ENCODE results near the gene C17orf58.
A peak's percentile ranks its signal among the peaks of the same experiment; 100 is the strongest.

The C17orf58 gene

DNA sequence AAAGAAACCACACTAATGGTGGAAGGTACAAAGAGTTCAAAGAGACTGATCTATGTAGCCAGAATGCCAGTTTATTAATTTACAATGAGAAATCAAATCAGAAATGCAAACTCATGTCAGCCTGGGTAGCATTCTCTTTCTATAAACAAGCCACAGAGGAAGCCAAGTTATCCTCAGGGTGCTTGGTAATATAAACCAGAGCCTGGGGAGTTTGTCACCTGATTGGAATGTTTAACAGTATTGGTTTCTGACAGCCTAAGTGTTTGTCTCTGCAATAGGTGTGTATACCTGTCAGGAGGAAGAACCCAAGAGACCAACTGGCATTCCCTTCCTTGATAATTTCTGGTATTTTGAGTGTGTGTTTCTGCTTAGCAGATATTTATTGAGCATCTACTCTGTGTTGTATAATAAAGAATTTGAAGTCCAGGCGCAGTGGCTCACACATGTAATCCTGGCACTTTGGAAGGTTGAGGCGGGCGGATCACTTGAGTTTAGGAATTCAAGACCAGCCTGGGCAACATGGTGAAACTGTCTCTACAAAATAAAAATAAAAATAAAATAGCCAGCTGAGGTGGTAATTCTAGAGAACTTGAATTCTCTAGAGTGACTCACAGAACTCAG is 3.1 kb upstream of the C17orf58 start:
- no peak for DNase-seq (ENCODE audit: low spot score)
- TF ChIP-seq, protein P1, sequence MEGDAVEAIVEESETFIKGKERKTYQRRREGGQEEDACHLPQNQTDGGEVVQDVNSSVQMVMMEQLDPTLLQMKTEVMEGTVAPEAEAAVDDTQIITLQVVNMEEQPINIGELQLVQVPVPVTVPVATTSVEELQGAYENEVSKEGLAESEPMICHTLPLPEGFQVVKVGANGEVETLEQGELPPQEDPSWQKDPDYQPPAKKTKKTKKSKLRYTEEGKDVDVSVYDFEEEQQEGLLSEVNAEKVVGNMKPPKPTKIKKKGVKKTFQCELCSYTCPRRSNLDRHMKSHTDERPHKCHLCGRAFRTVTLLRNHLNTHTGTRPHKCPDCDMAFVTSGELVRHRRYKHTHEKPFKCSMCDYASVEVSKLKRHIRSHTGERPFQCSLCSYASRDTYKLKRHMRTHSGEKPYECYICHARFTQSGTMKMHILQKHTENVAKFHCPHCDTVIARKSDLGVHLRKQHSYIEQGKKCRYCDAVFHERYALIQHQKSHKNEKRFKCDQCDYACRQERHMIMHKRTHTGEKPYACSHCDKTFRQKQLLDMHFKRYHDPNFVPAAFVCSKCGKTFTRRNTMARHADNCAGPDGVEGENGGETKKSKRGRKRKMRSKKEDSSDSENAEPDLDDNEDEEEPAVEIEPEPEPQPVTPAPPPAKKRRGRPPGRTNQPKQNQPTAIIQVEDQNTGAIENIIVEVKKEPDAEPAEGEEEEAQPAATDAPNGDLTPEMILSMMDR (IDR thresholded peaks at IDR 0.05; ENCODE audit: borderline replicate concordance, control extremely low read depth, extremely low read depth, insufficient read depth, missing control alignments), result no peak
- in situ Hi-C loops (cut with MboI; ENCODE audit: low sequenced_read_pairs, unreplicated experiment), result no loop called here

DNA sequence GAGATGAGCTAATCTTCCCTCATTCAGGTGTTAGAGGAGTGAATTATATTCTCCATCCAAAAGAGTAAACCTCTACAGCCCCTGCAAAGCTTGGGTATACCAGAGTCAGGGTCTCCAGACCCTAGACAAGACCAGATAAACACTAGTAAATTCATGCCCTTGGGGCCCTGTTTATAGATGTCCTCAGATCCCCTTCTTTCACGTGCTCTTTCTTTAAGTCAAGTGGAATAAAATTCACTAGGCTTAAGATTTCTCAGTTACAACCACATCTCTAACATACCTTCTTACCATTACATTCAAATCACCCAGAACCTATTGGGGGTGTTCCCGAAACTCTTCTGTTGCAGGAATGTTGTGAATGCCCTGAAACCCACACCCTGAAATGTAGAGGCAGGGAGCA is 2.2 kb upstream of the C17orf58 start:
- TF ChIP-seq, protein P1 (IDR thresholded peaks at IDR 0.05; ENCODE audit: borderline replicate concordance, control extremely low read depth, extremely low read depth, insufficient read depth, missing control alignments), result no peak
- DNase-seq (ENCODE audit: low spot score), result no peak
- in situ Hi-C loops (cut with MboI; ENCODE audit: low sequenced_read_pairs, unreplicated experiment), result no loop called here

DNA sequence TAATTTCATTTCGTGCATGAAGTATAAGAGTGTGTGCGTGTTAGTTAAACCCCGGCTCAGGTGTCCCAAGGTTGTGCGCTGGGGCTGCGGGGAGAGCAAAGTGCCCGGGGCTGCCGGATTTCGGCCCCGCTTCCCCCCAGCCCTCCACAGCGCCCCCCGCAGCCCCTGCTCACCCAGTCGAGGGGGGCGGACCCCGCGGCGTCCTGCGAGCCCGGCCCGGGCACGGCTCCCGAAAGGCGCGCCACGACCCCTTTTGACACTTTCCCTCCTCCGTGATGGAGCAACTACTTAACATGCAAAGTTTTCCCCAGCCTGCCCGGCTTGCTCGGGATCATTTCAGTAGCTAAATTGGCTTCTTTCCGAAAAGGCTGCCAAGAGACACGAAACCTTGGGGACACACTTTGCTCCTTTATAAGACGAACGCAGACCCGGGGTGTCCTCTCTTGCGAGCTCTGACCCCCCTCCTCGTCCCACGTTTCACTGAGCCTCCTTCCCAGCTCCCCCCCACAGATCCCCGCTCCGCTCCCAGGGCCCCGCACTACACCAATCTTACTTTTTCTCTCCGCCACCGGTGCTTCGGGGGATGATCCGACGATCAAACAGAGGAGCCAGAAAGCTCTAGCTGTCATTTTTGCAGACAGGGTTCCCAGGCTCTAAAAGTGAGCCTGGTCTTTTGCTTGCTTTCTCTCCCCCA is 552 bp downstream of the C17orf58 start:
- DNase-seq (ENCODE audit: low spot score), result peak; percentile 56
- TF ChIP-seq, protein P1 (IDR thresholded peaks at IDR 0.05; ENCODE audit: borderline replicate concordance, control extremely low read depth, extremely low read depth, insufficient read depth, missing control alignments), result no peak
- in situ Hi-C loops (cut with MboI; ENCODE audit: low sequenced_read_pairs, unreplicated experiment), result no loop called here

- DNase-seq (ENCODE audit: low spot score), result no peak
- TF ChIP-seq, protein P1 (IDR thresholded peaks at IDR 0.05; ENCODE audit: borderline replicate concordance, control extremely low read depth, extremely low read depth, insufficient read depth, missing control alignments), result no peak
- in situ Hi-C loops (cut with MboI; ENCODE audit: low sequenced_read_pairs, unreplicated experiment), result no loop called here
Observed at GRCh38 chr17:67994817-67995569, 1.3 kb downstream of the C17orf58 start.

DNA sequence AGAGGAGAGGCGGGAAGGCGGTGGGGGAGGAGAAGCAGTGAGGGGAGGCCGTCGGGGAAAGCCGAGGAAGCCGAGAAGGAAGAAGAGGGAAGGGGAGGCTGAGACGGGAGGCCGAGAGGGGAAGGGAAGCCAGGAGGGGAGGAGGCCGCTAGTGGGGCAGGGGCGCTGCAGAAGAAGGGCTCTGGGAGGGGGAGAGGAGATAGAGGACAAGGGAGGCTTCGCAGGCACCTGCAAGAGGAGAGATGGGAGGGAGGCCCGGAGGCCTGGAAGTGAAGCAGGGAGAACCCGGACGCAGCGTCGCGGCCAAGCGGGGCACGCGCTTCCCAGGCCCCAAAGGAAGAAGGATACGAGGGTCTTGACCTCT is 2.3 kb downstream of the C17orf58 start:
- TF ChIP-seq, protein P1 (IDR thresholded peaks at IDR 0.05; ENCODE audit: borderline replicate concordance, control extremely low read depth, extremely low read depth, insufficient read depth, missing control alignments), result no peak
- in situ Hi-C loops (cut with MboI; ENCODE audit: low sequenced_read_pairs, unreplicated experiment), result no loop called here
- DNase-seq (ENCODE audit: low spot score), result peak; percentile 48

DNA sequence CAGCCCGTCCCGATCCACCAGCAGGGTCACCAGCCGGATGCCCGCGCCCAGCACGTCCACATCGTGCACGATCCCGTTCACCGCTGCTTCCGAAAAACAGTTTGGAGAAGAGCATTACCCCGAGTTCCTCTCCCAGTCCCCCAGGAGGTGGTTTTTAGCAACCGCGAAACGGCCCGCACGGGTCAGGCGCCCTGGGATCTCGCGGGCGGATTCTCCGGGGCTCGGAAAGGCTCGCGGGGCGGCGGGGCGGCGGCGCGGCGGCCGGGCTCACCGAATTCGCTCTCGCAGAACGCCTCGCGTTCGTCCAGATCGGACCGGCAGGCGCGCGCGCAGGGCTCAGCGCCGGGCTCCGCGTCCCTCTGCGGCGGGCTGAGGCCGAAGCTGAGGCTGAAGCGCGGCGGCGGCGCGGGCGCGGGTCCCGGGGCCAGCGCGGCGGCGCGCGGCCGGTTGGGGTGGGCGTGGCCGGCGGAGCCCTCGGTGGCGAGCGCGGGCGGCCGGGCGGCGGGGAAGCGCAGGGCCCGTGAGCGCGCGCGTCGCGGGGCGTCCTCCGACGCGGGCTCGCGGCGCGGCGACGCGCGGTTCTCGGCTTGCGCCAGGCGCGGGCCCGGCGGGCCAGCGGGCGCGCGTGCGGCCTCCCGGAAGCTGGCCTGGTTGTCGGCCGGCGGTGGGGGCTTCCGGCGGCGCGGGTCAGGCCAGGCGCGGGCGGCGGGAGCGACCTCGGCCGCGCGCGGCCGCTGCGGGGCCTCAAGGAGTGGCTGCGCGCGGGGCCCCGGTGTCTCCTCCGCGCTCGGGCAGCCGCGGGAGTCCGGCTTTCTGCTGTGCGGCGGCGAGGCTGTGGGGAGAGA is 2.9 kb downstream of the C17orf58 start:
- in situ Hi-C loops (cut with MboI; ENCODE audit: low sequenced_read_pairs, unreplicated experiment), result no loop called here
- DNase-seq (ENCODE audit: low spot score), result peak; percentile 91

More for the DNA sequence above, 2.9 kb downstream of the C17orf58 start:
- TF ChIP-seq, protein P1 (IDR thresholded peaks at IDR 0.05; ENCODE audit: borderline replicate concordance, control extremely low read depth, extremely low read depth, insufficient read depth, missing control alignments), result no peak

Measured in GM13976 (cell line).